Measurements from ENCODE around the gene HDGF. TPM values are rescaled to one million over a fixed set of nuclear protein-coding genes. Genes with fewer than 3 reads are reported as not detected.
A peak's percentile ranks its signal among the peaks of the same experiment; 100 is the strongest.

The HDGF gene
- total RNA-seq, 4 donors from 2014 or later: 147 to 162 (median 148) TPM

GRCh38 chr1:156707417-156708217 lies 43.9 kb downstream of the HDGF start:
- Histone ChIP-seq H3K4me1 (peaks cover 40 to 52% of the 10 kb centered on the region in 2 donors), H3K27me3 (no peaks in the 10 kb centered on the region), H3K4me3 (replicated peaks in 1 of 3) (no peak overlapping the region), H3K9me3 (no peaks in the 10 kb centered on the region), H3K36me3 (no peaks in the 10 kb centered on the region), H3K27ac (no peak overlapping the region)
- no peak for DNase-seq
- no peak for TF ChIP-seq POLR2A (IDR thresholded peaks at IDR 0.05)
- no peak for TF ChIP-seq CTCF (IDR thresholded peaks at IDR 0.05)
- intact Hi-C loops (cut with DNase I): no loop called here
- 60 to 74% methylated on average over 8 of the region's 8 CpGs for WGBS, 2 donors

- TF ChIP-seq CTCF (IDR thresholded peaks at IDR 0.05) (no peak), POLR2A (IDR thresholded peaks at IDR 0.05) (no peak)
- H3K9me3 ChIP-seq: no peaks in the 10 kb centered on the region
- H3K27ac ChIP-seq: peak overlapping the region in 2 of 3 donors; percentile 33 to 59
- peak; percentile 50 to 57 for DNase-seq
- 17 to 22% methylated on average over 26 to 27 of the region's 29 CpGs for WGBS, 2 donors
- no peaks in the 10 kb centered on the region for H3K27me3 ChIP-seq
- intact Hi-C loops (cut with DNase I): no loop called here
- peaks cover 40 to 52% of the 10 kb centered on the region in 2 donors for H3K4me1 ChIP-seq
- H3K4me3 ChIP-seq (replicated peaks in 1 of 3): peak overlapping the region in 1 of 3 donors; percentile 34
- H3K36me3 ChIP-seq: no peaks in the 10 kb centered on the region
Observed at GRCh38 chr1:156706657-156707416, 44.6 kb downstream of the HDGF start.

- Histone ChIP-seq H3K27ac (peak overlapping the region; percentile 6 to 59 (median 33)), H3K27me3 (no peaks in the 10 kb centered on the region), H3K36me3 (no peaks in the 10 kb centered on the region), H3K4me1 (peaks cover 40 to 52% of the 10 kb centered on the region in 2 donors), H3K9me3 (no peaks in the 10 kb centered on the region), H3K4me3 (replicated peaks in 1 of 3) (peak overlapping the region in 2 of 3 donors; percentile 28 to 34)
- TF ChIP-seq CTCF (IDR thresholded peaks at IDR 0.05) (peak; percentile 63 to 84 (median 80)), POLR2A (IDR thresholded peaks at IDR 0.05) (peak in 1 of 2 donors; percentile 13)
- peak; percentile 57 to 64 for DNase-seq
- intact Hi-C loops (cut with DNase I): no loop called here
- 3% methylated on average over 19 to 27 of the region's 45 CpGs for WGBS, 2 donors
Observed at GRCh38 chr1:156705918-156706656, 45.4 kb downstream of the HDGF start.

- Histone ChIP-seq H3K36me3 (no peaks in the 10 kb centered on the region), H3K4me1 (peaks cover 40 to 52% of the 10 kb centered on the region in 2 donors), H3K27me3 (no peaks in the 10 kb centered on the region), H3K27ac (peak within 1 kb of the TSS; percentile 6 to 59 (median 33)), H3K4me3 (replicated peaks in 1 of 3) (peak within 1 kb of the TSS in 2 of 3 donors; percentile 28 to 34), H3K9me3 (no peaks in the 10 kb centered on the region)
- intact Hi-C loops (cut with DNase I): no loop called here
- DNase-seq: peak; percentile 40 to 44
- TF ChIP-seq CTCF (IDR thresholded peaks at IDR 0.05) (no peak), POLR2A (IDR thresholded peaks at IDR 0.05) (peak in 1 of 2 donors; percentile 28)
- WGBS, 2 donors: 3 to 6% methylated on average over 16 of the region's 42 CpGs
Observed at GRCh38 chr1:156705321-156705917, 46.1 kb downstream of the HDGF start, which contains the start of gene CRABP2. CRABP2 (minus strand) TSS chr1:156705583; CDS start chr1:156705446, 137 bp downstream.
